ENCODE measurements around the gene CCDC170.

CCDC170 gene

GRCh38 chr6:151493161-151493803 lies 535 bp upstream of the CCDC170 start:
- TF ChIP-seq CTCF (IDR thresholded peaks at IDR 0.05; ENCODE audit: insufficient read depth, low read depth, low read length, missing control alignments): no peak
- DNase-seq (ENCODE audit: low read depth): no peak
- peak overlapping the region; percentile 35 for H3K4me3 ChIP-seq (ENCODE audit: low read length)

GRCh38 chr6:151494235-151494935 lies 568 bp downstream of the CCDC170 start:
- TF ChIP-seq CTCF (IDR thresholded peaks at IDR 0.05; ENCODE audit: insufficient read depth, low read depth, low read length, missing control alignments): no peak
- DNase-seq (ENCODE audit: low read depth): peak; percentile 55

GRCh38 chr6:151494936-151495320 lies 1.1 kb downstream of the CCDC170 start:
- no peak for DNase-seq (ENCODE audit: low read depth)
- TF ChIP-seq CTCF (IDR thresholded peaks at IDR 0.05; ENCODE audit: insufficient read depth, low read depth, low read length, missing control alignments): no peak
- H3K4me3 ChIP-seq (ENCODE audit: low read length): peak overlapping the region; percentile 47

More at GRCh38 chr6:151494235-151494935, 568 bp downstream of the CCDC170 start:
- H3K4me3 ChIP-seq (ENCODE audit: low read length): peak overlapping the region; percentile 47

GRCh38 chr6:151495380-151495779 lies 1.6 kb downstream of the CCDC170 start:
- no peak for TF ChIP-seq CTCF (IDR thresholded peaks at IDR 0.05; ENCODE audit: insufficient read depth, low read depth, low read length, missing control alignments)
- no peak overlapping the region for H3K4me3 ChIP-seq (ENCODE audit: low read length)

GRCh38 chr6:151497905-151498304 lies 4.1 kb downstream of the CCDC170 start:
- no peak for TF ChIP-seq CTCF (IDR thresholded peaks at IDR 0.05; ENCODE audit: insufficient read depth, low read depth, low read length, missing control alignments)
- DNase-seq (ENCODE audit: low read depth): no peak
- no peak overlapping the region for H3K4me3 ChIP-seq (ENCODE audit: low read length)

More at GRCh38 chr6:151495380-151495779, 1.6 kb downstream of the CCDC170 start:
- DNase-seq (ENCODE audit: low read depth): no peak

- TF ChIP-seq CTCF (IDR thresholded peaks at IDR 0.05; ENCODE audit: insufficient read depth, low read depth, low read length, missing control alignments): no peak
- H3K4me3 ChIP-seq (ENCODE audit: low read length): no peak overlapping the region
- peak; percentile 65 for DNase-seq (ENCODE audit: low read depth)
Observed at GRCh38 chr6:151498327-151498726, 4.5 kb downstream of the CCDC170 start.

Data from epithelial cell of esophagus (primary cell).